MM.1S (cell line): Measurements from ENCODE around the gene GALR2.

Experiments used
- DNase-seq: peaks from one replicate; pipeline ENCODE4 v3.0.0-alpha.2; 2015
- H2AFZ ChIP-seq: fragments of 300-600 bp; sonication (generic); 2 replicates; pipeline ENCODE4 v1.6.0; 2016; ENCODE audit warnings: antibody characterized with exemption, low read length
- H3F3A ChIP-seq: fragments of 300-600 bp; sonication (generic); 2 replicates; pipeline ENCODE4 v1.6.1; 2016; ENCODE audit warnings: mild to moderate bottlenecking, antibody characterized with exemption, low read length, moderate library complexity, mixed read lengths; ENCODE audit not compliant: insufficient read depth
- H3K27ac ChIP-seq: fragments of 300-600 bp; sonication (generic); 2 replicates; pipeline ENCODE4 v1.5.1; 2016; ENCODE audit warnings: mild to moderate bottlenecking, low read length
- H3K27me3 ChIP-seq: fragments of 300-600 bp; sonication (generic); replicated peaks from 2 replicates; pipeline ENCODE4 v1.6.0; 2016; ENCODE audit warnings: low read length; ENCODE audit not compliant: insufficient read depth
- H3K36me3 ChIP-seq: fragments of 300-600 bp; sonication (generic); replicated peaks from 2 replicates; pipeline ENCODE4 v1.6.1; 2016; ENCODE audit warnings: mild to moderate bottlenecking, low read length, mixed read lengths; ENCODE audit not compliant: insufficient read depth
- H3K4me1 ChIP-seq: fragments of 300-600 bp; sonication (generic); 2 replicates; pipeline ENCODE4 v1.6.1; 2016; ENCODE audit warnings: low read length, mixed read lengths
- H3K4me2 ChIP-seq: fragments of 300-600 bp; sonication (generic); 2 replicates; pipeline ENCODE4 v1.6.0; 2016; ENCODE audit warnings: low read depth, low read length
- H3K4me3 ChIP-seq: fragments of 300-600 bp; sonication (generic); 2 replicates; pipeline ENCODE4 v1.5.1; 2016; ENCODE audit warnings: low read length, mixed read lengths
- H3K79me2 ChIP-seq: fragments of 300-600 bp; sonication (generic); 2 replicates; pipeline ENCODE4 v1.6.1; 2016; ENCODE audit warnings: mixed run types, low read length, mixed read lengths
- H3K9ac ChIP-seq: fragments of 300-600 bp; sonication (generic); 2 replicates; pipeline ENCODE4 v1.6.1; 2016; ENCODE audit warnings: low read length, mixed read lengths
- H3K9me2 ChIP-seq: fragments of 300-600 bp; sonication (generic); replicated peaks from 2 replicates; pipeline ENCODE4 v1.6.1; 2016; ENCODE audit warnings: mild to moderate bottlenecking, low read length, mixed read lengths; ENCODE audit not compliant: insufficient read depth
- H3K9me3 ChIP-seq: fragments of 300-600 bp; sonication (generic); replicated peaks from 2 replicates; pipeline ENCODE4 v1.6.1; 2016; ENCODE audit warnings: mild to moderate bottlenecking, low read length, mixed read lengths; ENCODE audit not compliant: insufficient read depth
- H4K20me1 ChIP-seq: fragments of 300-600 bp; sonication (generic); 2 replicates; pipeline ENCODE4 v1.6.1; 2016; ENCODE audit warnings: mild to moderate bottlenecking, low read length, moderate library complexity, mixed read lengths; ENCODE audit not compliant: insufficient read depth
- CTCF ChIP-seq: fragments of 300-600 bp; sonication (generic); IDR thresholded peaks from 2 replicates; pipeline ENCODE4 v1.5.1; 2016; ENCODE audit warnings: antibody characterized with exemption, low read length, mixed read lengths
- EZH2 ChIP-seq: fragments of 300-600 bp; sonication (generic); optimal IDR thresholded peaks from 2 replicates; pipeline ENCODE3; 2017; ENCODE audit warnings: low read depth, mild to moderate bottlenecking, antibody characterized with exemption, low read length, mixed read lengths
- EZH2phosphoT487 ChIP-seq: fragments of 300-600 bp; sonication (generic); IDR thresholded peaks from 2 replicates; pipeline ENCODE4 v1.6.1; 2018; ENCODE audit warnings: antibody characterized with exemption, low read length

Gene GALR2

GRCh38 chr17:76088868-76089576 lies 14.4 kb downstream of the GALR2 start:
- no peaks in the 10 kb centered on the region for H3K4me1 ChIP-seq
- no peaks in the 10 kb centered on the region for H3K79me2 ChIP-seq
- no peak for TF ChIP-seq CTCF
- TF ChIP-seq EZH2phosphoT487, result no peak
- TF ChIP-seq EZH2, result no peak
- H3K4me2 ChIP-seq, result no peak overlapping the region
- H4K20me1 ChIP-seq, result no peaks in the 10 kb centered on the region
- no peak overlapping the region for H3K4me3 ChIP-seq
- no peak overlapping the region for H3K27ac ChIP-seq
- no peak overlapping the region for H2AFZ ChIP-seq
- no peaks in the 10 kb centered on the region for H3K27me3 ChIP-seq
- H3K36me3 ChIP-seq, result no peaks in the 10 kb centered on the region
- no peak overlapping the region for H3K9ac ChIP-seq
- no peaks in the 10 kb centered on the region for H3K9me2 ChIP-seq
- no peaks in the 10 kb centered on the region for H3K9me3 ChIP-seq
- H3F3A ChIP-seq, result no peaks in the 10 kb centered on the region
- no peak for DNase-seq

GRCh38 chr17:76089680-76090516 lies 15.3 kb downstream of the GALR2 start:
- H3K27me3 ChIP-seq, result no peaks in the 10 kb centered on the region
- H3K4me3 ChIP-seq, result no peak overlapping the region
- H3F3A ChIP-seq, result no peaks in the 10 kb centered on the region
- no peaks in the 10 kb centered on the region for H3K4me1 ChIP-seq
- no peak overlapping the region for H3K27ac ChIP-seq
- H3K36me3 ChIP-seq, result no peaks in the 10 kb centered on the region
- no peaks in the 10 kb centered on the region for H3K9me3 ChIP-seq
- no peak for DNase-seq
- no peaks in the 10 kb centered on the region for H3K9me2 ChIP-seq
- H4K20me1 ChIP-seq, result no peaks in the 10 kb centered on the region
- H3K79me2 ChIP-seq, result no peaks in the 10 kb centered on the region
- H3K9ac ChIP-seq, result no peak overlapping the region
- H2AFZ ChIP-seq, result no peak overlapping the region
- no peak overlapping the region for H3K4me2 ChIP-seq
- TF ChIP-seq EZH2, result no peak
- TF ChIP-seq EZH2phosphoT487, result no peak
- TF ChIP-seq CTCF, result no peak

- no peak overlapping the region for H3K4me3 ChIP-seq
- no peak for TF ChIP-seq EZH2phosphoT487
- TF ChIP-seq EZH2, result no peak
- TF ChIP-seq CTCF, result no peak
- no peaks in the 10 kb centered on the region for H3F3A ChIP-seq
- H3K9me3 ChIP-seq, result no peaks in the 10 kb centered on the region
- H3K4me2 ChIP-seq, result no peak overlapping the region
- H4K20me1 ChIP-seq, result no peaks in the 10 kb centered on the region
- DNase-seq, result no peak
- no peaks in the 10 kb centered on the region for H3K9me2 ChIP-seq
- no peaks in the 10 kb centered on the region for H3K4me1 ChIP-seq
- no peak overlapping the region for H2AFZ ChIP-seq
- no peaks in the 10 kb centered on the region for H3K27me3 ChIP-seq
- no peak overlapping the region for H3K9ac ChIP-seq
- H3K36me3 ChIP-seq, result no peaks in the 10 kb centered on the region
- no peaks in the 10 kb centered on the region for H3K79me2 ChIP-seq
- no peak overlapping the region for H3K27ac ChIP-seq
Measured at GRCh38 chr17:76090517-76091129, 16.0 kb downstream of the GALR2 start.
